Activated CD4-positive, alpha-beta T cell treated with anti-CD3 and anti-CD28 coated beads for 1 hour (primary cell): ENCODE results near the gene UEVLD.

Experiments
- DNase-seq: peaks from one replicate; pipeline ENCODE4 v3.0.0-alpha.2; 2020

UEVLD gene

GRCh38 chr11:18580113-18580766 lies 8.3 kb downstream of the UEVLD start:
- no peak for DNase-seq

- DNase-seq, result no peak
These were observed 9.4 kb downstream of the UEVLD start for GRCh38 chr11:18578975-18579598.

GRCh38 chr11:18575361-18575760 lies 13.2 kb downstream of the UEVLD start:
- no peak for DNase-seq

DNA sequence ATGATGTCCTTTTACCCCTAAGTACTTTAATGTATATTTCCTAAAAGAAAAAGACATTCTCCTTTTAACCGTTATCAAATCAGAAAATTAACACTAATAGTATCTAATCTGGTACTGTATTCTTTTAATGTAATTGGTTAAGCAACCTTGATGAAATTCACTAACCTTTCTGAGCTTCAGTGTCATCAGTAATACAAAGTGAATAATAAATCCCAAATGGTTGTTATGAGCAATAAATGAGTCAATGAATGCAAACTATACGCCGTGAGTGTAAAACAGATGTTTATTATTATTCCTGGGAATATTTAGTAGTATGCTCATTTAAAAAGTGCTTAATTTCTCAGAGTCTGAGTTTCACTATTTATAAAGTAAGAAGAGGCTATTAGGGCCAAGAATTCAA lies 21.5 kb downstream of the UEVLD start:
- DNase-seq, result no peak

DNA sequence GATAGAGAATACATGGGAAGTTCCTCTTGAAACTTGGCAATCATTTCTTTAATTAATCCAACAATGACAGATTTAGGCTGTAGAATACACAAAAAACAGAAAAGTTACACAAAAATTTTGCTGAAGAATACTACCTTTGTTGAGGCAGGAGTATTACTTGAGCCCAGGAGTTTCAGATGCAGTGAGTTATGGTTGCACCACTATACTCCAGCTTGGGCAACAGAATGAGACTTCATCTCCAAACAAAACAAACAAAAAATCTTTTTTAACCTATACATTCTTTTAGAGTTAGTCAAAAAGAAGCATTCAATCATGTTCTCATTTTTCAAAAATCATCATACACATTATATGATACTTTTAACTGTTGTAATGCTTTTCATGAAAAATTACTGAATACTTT lies 22.1 kb downstream of the UEVLD start:
- DNase-seq, result no peak

DNA sequence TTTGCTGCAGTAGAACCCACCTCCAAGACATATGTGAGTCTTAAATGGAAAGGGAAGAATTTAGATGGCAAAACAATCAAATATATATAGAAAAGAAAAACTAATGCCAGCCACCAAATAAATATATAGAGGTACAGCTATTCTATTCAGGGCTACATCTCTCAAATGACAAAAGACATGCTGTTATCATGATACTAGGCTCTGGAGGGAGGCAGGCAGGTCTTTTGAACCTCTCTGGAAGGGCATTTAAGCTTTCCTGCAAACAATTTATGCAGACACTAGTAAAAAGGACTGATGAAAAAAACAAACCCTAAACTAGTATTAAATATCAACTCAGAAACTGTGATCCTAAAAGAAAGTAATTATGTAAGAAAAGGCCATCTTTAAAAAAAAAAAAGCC lies 24.4 kb downstream of the UEVLD start:
- DNase-seq, result no peak

- no peak for DNase-seq
These were observed 25.3 kb downstream of the UEVLD start for GRCh38 chr11:18563090-18563730.

DNA sequence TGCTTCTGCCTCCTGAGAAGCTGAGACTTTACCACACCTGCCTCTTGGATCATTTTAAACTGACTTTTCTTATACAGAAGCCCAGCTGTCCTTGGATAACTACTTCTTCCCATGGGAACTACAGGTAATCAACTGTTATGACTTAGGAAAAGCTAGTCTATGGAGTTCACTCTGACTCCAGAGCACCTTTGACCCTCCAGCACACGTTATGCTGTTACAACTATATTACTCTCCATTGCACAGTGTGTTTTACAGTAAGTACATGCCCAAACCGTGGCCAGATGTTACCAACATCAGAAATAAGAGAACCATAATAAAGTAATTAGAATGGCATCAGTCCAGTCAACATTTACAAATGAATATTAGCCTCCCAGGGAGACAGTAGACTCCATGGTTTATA lies 40.5 kb downstream of the UEVLD start:
- no peak for DNase-seq

DNA sequence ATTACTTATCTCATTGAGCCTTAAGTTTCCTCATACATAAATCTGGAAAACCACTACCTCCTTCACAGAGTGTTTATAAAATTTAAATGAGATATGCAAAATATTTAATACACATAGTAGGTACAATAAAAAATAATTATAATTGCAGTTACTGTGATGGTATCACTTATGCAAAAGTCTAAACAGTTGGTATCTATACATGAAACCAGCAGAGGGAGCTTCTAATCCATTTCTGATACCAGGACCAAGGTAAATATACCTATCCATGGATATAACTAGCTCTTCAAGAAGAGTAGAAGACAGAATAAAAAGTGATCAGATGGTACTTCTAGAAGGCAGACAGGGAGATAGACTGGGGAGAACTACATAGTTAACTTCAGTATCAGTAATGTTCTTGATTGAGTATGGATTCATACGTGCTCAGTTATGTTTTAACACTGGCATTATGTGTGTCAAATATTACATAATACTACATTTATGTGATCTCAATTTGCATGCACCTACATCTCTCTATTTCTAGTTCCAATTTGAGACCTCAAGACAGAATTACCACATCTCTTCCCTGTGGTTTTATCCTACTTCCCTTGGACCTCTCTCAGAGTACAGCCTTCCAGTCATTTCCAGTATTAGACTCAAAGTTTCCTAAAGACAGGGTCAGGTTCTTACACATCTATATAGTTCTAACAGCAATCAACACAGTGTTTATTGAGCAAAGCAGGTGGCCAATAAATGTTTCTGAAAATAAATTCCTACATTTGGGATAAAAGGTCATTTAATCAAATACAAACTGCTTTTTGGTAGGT lies 48.1 kb downstream of the UEVLD start:
- no peak for DNase-seq

- DNase-seq, result no peak
These were observed 52.3 kb downstream of the UEVLD start for GRCh38 chr11:18536209-18536608.

DNA sequence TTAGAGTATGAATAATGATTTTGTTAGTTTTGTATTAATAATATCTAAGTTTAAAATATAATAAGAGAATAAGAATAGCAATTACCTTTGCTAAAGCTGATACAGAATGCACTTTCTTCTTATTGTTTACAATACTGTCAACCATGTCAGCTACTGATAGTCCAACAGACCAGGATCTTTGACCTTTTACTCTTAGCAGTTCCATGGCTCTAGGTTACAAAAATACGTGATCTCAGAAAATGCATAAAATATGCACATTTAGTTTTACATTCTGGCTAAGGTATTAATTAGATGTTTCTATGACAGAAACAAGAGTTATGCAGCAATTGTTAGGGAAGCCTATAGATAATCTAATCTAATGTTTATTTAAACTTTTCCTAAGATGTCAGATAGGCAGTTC lies 54.3 kb downstream of the UEVLD start:
- no peak for DNase-seq

DNA sequence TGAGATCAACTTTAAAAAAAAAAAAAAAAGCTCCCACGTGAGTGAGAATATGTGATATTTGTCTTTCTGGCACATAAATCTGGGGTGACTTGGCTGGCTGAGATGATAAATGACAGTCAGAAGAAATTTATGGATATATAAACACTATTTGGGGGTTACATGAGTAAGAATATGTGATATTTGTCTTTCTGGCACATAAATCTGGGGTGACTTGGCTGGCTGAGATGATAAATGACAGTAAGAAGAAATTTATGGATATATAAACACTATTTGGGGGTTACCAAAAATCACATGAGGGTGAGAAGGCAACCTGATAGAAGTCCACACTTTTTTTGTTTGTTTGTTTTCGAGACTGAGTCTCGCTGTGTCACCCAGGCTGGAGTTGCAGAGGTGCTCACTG lies 55.2 kb downstream of the UEVLD start:
- no peak for DNase-seq

- DNase-seq, result no peak
These were observed 61.0 kb downstream of the UEVLD start for GRCh38 chr11:18527512-18527911.

DNA sequence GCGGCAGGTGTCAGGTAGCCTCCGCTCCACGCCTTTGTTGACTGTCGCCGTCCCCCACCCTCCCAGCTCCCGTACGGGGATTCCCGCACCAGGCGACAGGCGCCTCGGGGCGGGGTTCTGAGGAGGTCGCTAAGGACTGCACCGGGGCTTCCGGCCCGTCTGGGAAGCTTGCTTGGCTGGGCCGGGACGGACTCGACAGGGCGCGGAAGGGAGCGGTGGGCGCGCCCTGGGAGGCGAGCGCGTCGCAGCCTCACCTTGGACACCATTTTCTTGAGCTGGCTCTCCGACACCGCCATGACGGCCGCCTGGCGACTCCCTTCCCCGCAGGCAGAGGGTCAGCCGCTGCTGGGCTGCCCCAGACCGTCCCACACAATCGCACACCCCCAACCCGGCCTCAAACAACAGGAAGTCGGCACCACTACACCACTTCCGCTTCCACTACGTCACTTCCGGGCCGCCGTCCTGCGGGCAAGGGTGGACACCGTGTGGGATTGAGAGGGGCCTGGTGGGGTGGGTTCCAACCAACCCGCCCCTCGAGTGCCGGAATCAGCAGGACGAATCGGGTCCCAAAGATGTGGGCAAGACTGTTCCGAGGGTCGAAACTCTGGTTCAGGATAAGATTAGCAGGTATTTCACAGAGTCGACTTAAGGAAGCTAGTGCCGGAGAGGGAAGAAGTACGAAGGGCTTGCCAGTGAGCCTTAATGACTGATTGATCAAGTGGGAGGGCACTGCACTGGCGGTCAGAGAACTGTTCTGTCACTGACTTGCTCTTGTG lies 61.8 kb downstream of the UEVLD start, which contains the start of gene TSG101:
TSG101 (minus strand) TSS at position 422 of the 776 bp plus-strand sequence; CDS start at position 296, 126 bp downstream.
- DNase-seq, result peak; percentile 85

GRCh38 chr11:18526130-18526520 lies 62.4 kb downstream of the UEVLD start:
- DNase-seq, result no peak

GRCh38 chr11:18524248-18524647 lies 64.3 kb downstream of the UEVLD start:
- DNase-seq, result no peak

DNA sequence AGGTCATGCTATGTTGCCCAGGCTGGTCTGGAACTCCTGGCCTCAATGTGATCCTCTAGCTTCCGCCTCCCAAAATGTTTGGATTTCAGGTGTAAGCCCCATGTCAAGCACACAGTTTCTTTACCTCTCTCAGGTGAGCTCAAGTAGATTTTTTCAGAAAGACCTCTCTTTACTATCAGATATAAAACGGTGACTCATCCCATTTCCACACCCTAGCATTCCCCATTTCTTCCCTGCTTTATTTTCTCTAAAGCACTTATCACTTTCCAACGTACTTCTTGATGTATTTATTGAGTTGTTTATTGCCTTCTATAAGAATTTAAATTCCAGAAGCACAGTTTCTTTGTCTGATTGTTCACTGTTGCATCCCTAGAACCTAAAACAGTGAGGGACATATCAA lies 65.5 kb downstream of the UEVLD start:
- DNase-seq, result no peak

DNA sequence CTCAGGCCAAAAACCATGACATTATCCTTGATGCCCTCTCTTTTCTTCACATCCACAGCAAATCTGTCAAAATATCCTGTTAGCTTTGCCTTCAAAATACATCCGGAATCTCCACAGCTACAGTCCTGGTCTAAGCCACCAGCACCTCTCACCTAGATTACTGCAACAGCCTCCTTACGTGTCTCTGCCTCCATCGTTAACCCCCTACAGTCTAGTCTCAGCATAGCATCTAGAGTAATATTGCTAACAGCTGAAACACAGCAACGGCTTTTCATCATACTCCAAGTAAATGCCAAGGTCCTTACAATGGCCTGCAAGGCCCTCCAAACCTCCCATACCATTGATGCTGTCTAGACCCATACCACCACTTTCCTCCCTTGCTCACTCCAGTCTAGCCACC lies 66.1 kb downstream of the UEVLD start:
- no peak for DNase-seq

DNA sequence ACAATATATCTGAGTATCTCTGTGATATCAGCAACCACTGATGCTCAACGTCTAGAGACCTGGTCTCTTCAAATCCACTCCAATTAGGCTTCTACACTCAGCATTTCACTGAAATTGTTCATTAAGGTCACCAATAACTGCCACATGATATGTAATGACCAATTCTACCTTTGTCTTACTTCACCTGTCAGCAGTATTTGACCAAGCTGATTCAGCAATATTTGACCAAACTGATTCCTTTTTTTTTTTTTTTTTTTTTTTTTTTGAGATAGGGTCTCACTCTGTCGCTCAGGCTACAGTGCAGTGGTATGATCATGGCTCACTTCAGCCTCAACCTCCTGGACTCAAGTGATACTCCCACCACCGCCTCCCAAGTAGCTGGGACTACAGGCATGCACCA lies 67.4 kb downstream of the UEVLD start:
- no peak for DNase-seq

DNA sequence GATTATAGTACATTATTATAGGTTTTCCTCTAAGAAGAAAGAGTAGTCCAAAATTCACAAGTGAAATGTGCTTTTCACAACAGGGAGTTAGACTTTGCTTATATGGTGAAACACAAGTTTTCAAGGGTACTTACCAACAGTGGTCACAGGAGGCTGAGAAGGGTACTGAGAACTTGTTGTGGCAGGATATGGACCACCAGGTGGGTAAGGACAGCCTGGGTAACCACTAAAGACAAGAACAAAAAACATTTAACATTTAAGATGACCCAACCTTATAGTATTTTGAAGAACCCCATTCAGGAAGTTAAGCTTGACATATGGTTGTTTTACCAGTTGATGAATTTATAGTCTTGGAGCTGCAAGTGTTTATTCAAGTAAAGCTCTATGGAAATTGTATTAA lies 86.2 kb downstream of the UEVLD start:
- DNase-seq, result no peak

DNA sequence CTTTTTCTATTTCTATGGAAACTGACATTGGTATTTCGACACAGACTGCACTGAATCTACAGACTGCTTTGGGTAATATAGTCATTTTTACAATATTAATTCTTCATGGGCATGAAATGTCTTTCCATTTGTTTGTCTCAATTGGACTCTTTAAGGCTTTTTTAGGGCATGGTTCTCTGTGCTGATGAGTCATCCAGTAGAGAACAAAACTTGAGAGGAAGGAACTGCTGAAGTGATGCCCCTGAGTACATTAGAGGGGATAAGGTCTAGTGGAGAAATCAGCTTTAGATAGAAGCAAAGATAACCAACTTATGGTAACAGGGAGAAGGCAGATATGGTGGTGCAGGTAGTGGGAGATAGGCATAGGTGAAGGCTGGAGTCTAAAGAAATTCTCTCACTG lies 86.9 kb downstream of the UEVLD start:
- no peak for DNase-seq

DNA sequence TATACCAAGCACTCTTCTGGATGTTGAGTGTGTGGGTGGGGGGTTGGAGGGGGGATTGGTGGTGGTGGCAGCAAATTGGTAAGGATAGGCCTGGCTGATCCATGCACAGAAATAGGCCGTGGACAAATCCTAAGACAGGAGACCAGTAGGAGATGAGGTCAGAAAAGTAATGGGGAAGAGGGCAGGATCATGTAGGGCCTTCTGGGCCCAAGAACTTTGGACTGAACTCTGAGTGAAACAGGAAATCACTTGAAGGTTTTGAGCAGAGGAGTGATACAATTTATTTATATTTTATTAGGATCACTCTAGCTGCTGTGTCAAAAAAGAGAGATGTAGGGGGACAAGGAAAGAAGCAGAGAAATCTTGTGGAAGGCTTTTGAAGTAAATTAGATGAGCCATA lies 90.5 kb downstream of the UEVLD start:
- DNase-seq, result no peak

GRCh38 chr11:18495703-18496102 lies 92.8 kb downstream of the UEVLD start:
- no peak for DNase-seq
